Stimulated activated CD4-positive, alpha-beta T cell treated with anti-CD3 and anti-CD28 coated beads, Interleukin-4, amount 100 ng/mL, for 24 hours (primary cell): ENCODE data around the gene RHOB.
A peak's percentile ranks its signal among the peaks of the same experiment; 100 is the strongest.
"Not testable (repeated sequence)": the region's sequence is repeated elsewhere in the genome, so short reads cannot be mapped to it uniquely, and the experiment has no call there.

Experiments used
- DNase-seq: peaks from one replicate; pipeline ENCODE4 v3.0.0-alpha.2; 2020

RHOB gene

GRCh38 chr2:20422402-20423271 lies 24.2 kb upstream of the RHOB start:
- DNase-seq: no peak

GRCh38 chr2:20423359-20423758 lies 23.5 kb upstream of the RHOB start:
- DNase-seq: no peak

GRCh38 chr2:20423847-20424246 lies 23.0 kb upstream of the RHOB start:
- no peak for DNase-seq

- peak; percentile 9 for DNase-seq
Observed at GRCh38 chr2:20424300-20425290, 22.3 kb upstream of the RHOB start.

- no peak for DNase-seq
Observed at GRCh38 chr2:20425371-20425881, 21.4 kb upstream of the RHOB start.

- DNase-seq: no peak
Observed at GRCh38 chr2:20425884-20426283, 21.0 kb upstream of the RHOB start.

- no peak for DNase-seq
Observed at GRCh38 chr2:20427931-20428526, 18.8 kb upstream of the RHOB start.

GRCh38 chr2:20428717-20429490 lies 18.0 kb upstream of the RHOB start:
- DNase-seq: no peak

GRCh38 chr2:20429528-20429927 lies 17.3 kb upstream of the RHOB start:
- DNase-seq: no peak

- no peak for DNase-seq
Observed at GRCh38 chr2:20430035-20430434, 16.8 kb upstream of the RHOB start.

GRCh38 chr2:20430461-20431300 lies 16.2 kb upstream of the RHOB start:
- DNase-seq: peak; percentile 27

GRCh38 chr2:20431301-20431698 lies 15.6 kb upstream of the RHOB start:
- no peak for DNase-seq

- no peak for DNase-seq
Observed at GRCh38 chr2:20431772-20432171, 15.1 kb upstream of the RHOB start.

GRCh38 chr2:20432714-20433113 lies 14.2 kb upstream of the RHOB start:
- no peak for DNase-seq

- no peak for DNase-seq
Observed at GRCh38 chr2:20433249-20433648, 13.6 kb upstream of the RHOB start.

GRCh38 chr2:20433946-20434553 lies 12.8 kb upstream of the RHOB start:
- no peak for DNase-seq

- DNase-seq: no peak
Observed at GRCh38 chr2:20434588-20435294, 12.1 kb upstream of the RHOB start.

GRCh38 chr2:20435456-20435855 lies 11.4 kb upstream of the RHOB start:
- not testable (repeated sequence) for DNase-seq

GRCh38 chr2:20436716-20437470 lies 10.0 kb upstream of the RHOB start:
- DNase-seq: no peak
